Measurements from ENCODE around the gene RHAG.
"Not testable (repeated sequence)": the region's sequence is repeated elsewhere in the genome, so short reads cannot be mapped to it uniquely, and the experiment has no call there.

RHAG gene

DNA sequence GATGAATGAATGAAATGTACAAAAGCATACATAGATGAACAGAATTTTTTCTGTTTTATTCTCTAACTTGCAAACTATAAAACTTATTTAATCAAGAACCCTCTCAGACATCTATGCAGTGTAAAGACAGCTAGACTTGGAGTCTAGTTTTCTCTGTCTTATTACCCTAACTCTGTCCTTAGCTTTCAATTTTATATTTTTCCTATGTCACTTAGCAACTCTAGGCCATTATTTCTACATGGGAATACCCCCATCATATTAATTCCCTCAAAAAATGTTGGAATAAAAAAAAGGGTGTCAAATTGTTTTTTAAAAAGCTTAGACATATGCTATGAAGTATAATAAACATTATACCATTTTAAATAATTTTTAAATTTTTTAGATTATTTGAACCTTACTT is 1.2 kb downstream of the RHAG start:
- no peak for DNase-seq

DNA sequence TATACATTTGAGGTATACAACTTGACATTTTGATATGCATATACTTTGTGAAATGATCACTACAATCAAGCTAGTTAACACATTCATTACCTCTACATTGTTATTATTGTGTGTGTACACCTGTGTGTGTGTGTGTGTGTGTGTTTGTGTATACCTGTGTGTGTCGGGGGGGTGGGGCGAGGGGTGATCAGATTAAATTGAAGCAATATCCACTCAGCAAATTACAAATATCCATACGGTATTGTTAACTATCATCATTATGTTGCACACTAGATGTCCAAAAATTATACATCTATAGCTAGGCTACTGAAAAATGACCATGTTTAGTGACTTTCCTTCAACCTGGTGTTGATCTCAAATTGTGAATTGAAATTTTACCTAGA is 1.8 kb downstream of the RHAG start:
- no peak for DNase-seq

DNA sequence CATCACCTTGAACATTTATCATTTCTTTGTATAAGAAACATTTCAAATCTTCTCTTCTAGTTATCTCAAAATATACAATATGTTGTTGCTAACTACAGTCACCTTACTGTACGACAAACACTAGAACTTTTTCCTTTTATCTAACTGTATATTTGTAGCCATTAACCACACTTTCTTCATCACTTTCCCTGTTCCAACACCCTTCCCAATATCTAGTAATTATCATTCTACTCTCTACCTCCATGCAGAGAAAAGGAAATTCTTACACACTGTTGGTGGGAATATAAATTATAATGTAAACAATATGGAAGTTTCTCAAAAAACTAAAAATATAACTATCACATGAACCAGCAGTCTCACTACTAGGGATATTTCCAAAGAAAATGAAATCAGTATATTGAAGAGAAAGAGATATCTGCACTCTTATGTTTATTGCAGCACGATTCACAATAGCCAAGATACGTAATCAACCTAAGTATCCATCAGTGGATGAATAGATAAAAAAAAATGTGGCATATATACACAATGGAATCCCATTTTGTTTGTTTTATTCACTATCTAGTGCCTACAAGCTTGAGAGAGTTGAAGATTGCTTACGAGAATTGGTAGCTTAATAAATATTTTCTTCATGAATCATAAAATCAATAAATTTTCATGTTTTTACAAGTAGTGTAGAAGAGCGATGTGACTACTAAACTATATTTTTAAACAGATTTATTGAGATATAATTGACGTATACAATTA is 2.4 kb downstream of the RHAG start:
- no peak for DNase-seq

DNA sequence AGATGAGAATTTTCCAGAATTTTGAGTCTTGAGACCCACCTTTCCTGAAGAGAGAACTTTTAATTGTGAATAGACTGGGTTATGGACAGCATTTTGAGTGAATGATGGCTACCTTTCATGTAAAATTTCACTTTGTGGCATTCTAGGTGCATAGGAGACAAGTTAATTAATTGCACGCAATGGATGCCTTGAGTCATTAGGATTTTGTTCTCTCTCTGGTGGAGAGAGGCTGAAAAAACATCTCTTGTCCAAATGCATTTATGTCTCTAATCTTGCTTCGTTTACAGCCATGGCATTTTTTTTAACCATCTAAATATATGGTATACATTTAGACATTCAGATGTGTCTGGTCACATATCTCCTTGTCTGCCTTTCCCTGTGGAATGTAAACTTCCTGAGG is 3.1 kb downstream of the RHAG start:
- no peak for DNase-seq

DNA sequence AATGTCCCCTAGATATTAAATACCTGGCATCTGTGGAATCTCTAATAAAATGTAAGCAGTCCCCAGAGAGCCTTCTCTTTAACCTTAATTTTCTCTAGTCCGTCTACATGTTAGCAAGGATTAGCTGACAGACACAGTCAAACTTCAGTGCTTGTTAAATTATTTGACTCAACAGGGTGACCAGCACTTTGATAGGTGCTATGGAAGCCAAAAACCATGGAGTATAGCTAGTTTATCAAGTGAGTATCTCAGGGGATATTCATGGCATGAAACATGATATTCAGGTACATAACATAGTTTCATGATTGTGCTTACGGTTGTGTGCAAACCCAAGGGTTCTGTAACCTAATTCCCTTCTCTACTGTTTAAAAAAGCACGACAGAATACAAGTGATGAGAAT is 3.9 kb downstream of the RHAG start:
- DNase-seq = no peak

DNA sequence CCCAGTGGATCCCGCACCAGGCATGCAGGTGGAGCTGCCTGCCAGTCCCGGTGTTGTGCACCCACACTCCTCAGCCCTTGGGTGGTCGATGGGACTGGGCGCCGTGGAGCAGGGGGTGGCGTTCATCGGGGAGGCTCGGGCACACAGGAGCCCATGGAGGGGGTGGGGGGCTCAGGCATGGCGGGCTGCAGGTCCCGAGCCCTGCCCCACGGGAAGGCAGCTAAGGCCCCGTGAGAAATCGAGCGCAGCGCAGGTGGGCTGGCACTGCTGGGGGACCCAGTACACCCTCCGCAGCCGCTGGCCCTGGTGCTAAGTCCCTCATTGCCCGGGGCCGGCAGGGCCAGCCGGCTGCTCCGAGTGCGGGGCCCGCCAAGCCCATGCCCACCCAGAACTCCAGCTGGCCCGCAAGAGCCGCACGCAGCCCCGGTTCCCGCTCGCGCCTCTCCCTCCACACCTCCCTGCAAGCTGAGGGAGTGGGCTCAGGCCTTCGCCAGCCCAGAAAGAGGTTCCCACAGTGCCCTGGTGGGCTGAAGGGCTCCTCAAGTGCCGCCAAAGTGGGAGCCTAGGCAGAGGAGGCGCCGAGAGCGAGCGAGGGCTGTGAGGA is 7.1 kb downstream of the RHAG start:
- not testable (repeated sequence) for DNase-seq

DNA sequence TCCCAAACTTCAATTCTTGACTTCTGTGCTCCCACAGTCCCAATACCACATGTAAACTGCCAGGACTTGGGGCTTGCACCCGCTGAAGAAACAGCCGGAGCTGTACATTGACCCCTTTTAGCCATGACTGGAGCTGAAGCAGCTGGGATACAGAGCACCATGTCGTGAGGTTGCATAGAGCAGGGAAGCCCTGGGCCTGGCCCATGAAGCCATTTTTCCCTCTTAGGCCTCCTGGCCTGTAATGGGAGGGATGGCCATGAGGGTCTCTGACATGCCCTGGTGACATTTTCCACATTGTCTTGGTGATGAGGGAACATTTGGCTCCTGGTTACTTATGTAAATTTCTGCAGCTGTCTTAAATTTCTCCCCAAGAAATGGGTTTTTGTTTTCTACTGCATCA is 9.8 kb downstream of the RHAG start:
- DNase-seq = no peak

DNA sequence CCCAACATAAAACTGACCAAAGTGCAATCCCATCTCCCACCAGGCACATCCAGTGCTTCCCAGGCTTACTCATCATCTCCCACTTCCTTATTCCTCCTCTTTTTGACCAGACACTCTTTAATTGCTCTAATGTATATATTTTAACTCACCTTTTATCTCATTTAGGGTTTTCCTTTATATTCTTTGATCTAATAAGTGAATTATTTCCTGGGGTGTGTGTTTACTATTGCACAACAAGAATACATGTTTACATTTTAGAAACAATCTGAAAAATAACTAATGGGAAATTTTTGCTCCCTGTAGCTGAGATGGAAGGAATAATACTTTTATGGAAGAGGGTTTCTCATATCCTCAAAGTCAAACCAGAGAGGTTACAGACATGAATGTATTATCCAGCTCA is 18.4 kb downstream of the RHAG start:
- no peak for DNase-seq

DNA sequence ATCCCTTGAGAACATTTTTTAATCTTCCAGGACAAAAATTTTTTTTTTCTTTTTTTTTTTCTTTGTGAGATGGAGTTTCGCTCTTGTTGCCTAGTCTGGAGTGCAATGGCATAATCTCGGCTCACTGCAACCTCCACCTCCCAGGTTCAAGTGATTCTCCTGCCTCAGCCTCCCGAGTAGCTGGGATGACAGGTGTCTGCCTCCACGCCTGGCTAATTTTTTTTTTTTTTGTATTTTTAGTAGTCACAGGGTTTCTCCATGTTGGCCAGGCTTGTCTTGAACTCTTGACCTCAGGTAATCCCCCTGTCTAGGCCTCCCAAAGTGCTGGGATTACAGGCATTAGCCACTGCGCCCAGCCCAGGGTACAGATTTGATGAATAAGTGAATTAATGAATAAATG is 22.5 kb downstream of the RHAG start:
- DNase-seq = not testable (repeated sequence)

DNA sequence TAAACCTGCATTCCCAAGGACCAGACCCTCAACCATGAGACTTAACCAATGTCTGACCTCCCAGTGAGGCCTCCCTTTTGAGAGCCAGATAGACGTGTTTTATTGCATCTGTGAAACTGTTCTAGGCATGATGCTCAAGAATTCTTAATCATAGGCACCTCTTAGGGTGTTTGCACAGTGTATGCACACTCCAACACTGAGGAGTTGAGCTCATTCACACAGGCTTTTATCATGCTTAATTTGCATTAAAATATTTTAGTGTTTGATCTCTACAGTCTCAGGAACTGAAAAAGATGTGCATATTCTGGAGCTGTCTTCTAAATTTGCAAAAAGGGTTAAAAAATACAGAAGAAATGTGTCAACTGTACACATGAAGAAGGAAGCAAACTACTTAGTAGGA is 27.4 kb downstream of the RHAG start:
- DNase-seq = no peak

DNA sequence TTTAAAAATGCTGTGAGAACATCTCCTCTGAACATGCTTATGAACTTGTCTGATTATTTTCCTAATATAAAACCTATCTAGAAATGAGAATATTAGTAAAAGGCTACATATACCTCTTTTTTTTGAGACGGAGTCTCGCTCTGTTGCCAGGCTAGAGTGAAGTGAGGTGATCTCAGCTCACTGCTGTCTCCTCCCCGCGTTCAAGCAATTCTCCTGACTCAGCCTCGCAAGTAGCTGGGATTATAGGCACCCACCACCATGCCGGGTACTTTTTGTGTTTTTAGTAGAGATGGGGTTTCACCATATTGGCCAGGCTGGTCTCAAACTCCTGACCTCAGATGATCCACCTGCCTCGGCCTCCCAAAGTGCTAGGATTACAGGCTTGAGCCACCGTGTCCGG is 28.4 kb downstream of the RHAG start:
- DNase-seq = not testable (repeated sequence)

DNA sequence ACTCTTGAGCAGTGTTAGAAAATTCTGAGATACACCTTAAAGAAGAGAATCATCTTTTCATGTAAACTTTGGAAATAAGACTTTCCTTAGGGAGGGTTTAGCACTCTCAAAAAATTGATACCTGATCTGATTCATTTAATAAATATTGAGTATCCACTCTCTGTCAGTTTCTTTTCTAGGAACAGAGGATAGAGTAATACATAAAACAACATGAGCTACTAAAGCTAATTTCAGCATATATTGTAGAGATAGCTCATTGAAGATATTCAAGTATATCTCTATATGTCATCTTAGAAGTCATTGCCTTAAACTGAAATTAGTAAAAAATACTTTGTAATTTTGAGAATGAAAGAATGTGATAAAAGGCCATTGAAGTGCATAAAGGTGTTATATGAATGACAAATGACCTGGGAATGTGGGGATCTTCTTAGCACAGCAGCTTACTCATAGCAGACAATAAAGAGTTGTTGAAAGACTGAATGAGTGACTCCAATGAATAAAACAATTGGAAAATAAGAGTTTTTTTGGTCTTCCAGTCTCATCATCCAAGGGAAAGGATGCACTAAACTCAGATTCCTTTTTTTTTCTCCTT is 29.2 kb downstream of the RHAG start:
- DNase-seq = no peak

DNA sequence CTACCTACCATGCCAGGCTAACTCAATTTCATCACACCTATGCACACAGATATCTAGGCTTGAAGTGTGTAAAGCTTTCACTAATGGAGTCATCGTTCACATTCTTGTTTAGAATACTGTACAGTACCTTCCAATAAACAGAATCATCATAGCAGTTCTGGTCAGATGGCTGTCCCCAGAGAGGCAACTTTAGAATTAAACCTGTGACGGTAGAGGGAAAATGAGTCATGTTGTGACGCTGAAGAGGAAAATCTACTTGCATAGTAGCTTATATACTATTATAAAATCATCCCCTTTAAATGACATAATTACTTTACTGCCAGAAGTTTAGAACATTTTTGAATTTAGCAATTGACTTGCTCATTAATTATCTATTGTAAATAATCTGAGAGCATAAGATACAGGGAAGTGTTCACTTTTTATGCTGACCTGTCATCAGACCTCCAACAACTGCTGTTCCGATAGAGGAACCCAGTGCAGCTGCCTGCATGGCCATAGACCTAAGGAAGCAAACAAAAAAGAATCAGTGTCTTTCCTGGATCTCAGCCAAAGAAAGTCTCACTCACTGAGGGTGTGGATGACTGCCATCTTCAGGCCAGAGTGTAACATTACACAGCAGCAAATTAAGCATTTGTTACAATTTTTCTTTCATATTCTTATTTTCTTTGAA is 29.8 kb downstream of the RHAG start:
- DNase-seq = no peak

DNA sequence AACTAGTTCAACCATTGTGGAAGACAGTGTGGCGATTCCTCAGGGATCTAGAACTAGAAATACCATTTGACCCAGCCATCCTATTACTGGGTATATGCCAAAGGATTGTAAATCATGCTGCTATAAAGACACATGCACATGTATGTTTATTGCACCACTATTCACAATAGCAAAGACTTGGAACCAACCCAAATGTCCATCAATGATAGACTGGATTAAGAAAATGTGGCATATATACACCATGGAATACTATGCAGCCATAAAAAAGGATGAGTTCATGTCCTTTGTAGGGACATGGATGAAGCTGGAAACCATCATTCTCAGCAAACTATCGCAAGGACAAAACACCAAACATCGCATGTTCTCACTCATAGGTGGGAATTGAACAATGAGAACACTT is 32.6 kb downstream of the RHAG start:
- DNase-seq = not testable (repeated sequence)

DNA sequence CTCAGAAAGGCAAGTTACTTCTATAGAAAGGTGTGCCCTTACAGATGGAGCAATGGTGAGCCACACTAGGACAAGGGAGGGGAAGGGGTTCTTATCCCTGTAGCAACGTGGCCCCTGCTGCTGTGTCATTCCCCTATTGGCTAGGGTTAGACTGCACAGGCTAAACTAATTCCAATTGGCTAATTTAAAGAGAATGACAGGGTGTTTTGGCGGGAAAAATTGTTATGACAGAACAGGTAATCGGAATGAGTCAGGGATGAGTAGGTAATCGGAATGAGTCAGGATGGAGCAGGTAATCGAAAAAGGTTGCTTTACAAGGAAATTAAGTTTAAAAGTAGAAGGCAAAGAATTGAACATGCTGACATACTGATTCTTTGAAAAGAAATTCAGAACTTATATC is 49.4 kb downstream of the RHAG start:
- not testable (repeated sequence) for DNase-seq

DNA sequence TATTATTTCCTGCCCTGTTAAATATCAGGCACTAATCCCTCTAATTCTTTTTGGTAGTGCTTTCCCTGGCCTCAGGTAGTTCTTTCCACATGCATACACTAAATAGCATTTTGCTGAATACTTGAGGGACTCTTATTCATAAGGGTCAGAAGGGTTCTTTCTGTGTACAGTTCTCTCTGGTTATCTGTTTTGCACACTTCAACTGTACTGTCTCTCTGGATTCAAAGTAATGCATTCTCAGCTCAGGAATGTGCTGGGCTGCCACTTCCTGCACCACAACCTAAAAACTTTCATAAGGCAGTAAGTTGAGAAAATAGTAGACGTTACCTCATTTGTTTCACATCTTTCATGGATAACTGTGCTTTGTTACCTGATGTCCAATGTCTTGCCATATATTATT is 54.1 kb downstream of the RHAG start:
- no peak for DNase-seq

DNA sequence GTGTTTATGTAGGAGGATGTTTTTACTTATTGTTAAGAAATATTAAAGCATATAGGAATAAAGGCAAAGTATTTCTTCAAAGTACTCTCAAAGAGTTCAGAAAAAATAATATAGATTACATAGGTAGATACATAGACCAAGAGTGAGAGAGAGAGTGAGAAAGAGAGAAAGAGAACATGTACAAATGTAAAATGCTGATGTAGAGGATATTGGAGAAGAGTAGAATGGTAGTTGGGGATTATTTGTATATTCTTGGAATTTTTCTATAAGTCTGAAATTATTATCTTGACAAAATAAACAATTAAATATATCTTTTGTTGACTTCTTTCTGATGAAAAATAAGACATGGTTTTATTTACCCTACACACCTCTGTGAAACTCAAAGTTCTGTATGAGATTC is 57.0 kb downstream of the RHAG start:
- DNase-seq = no peak

DNA sequence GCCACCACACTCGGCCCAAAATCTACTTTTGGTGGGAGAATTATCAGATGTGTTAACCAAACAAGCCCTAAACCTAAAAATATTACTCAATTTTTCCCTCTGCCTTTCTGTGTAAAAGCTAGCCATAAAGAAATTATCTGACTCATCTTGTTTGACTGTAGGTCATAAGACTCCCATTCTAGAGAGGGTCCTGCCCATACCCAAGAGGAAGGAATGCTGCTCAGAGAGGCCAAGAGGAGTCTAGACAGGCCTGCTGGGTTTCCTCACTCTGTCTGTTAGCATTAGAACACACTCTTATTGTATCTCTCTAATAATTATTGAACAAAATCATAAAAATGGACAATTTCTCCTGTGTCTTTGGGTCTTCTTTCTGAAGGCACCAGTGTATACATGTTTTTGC is 60.0 kb downstream of the RHAG start:
- DNase-seq = no peak

DNA sequence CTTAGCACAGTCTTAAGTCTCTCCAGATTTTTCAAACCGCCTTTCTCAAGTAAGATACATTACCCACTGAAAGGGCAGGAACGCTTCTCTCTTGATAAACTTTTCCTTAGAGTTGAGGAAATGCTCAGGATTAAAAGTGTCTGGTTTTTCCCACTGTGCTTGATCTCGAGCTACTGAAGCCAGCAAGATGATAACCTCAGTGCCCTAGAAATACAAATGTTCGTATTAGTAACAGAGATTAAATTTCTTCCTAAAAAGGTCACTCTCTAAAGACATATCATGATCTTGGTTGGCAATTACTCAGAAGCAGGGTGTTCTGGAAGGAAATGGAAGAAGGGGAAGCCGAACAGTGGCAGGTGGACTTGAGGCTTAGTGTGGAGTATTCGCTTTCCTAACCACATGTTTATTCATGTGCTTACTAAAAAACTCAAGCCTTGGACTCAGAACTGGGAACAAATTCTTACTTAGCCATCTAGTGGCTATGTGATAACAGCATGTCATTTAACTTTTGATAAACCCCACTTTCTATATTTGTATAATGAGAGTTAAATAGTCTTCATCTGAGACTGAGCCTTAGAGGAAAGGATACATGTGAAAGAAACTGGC is 66.1 kb downstream of the RHAG start:
- DNase-seq = no peak

DNA sequence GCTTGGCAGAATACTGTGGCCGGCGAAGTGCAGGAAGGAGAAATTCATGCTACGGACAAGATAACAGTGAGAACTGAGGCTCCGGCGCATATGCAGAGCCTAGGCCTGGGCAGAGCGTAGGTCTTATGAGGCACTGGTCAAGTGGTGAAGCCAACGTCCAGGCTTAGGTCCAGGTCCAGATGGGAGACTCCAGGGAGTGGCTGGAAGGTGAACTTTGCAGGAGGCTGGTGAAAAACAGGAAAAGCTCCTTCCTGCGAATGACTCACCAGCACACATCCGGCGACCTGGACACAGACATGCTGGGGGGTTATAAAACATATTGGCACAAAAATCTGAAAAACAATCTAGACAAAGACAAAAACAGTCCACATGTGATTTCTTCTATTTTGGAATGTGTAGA is 70.8 kb downstream of the RHAG start:
- no peak for DNase-seq

DNA sequence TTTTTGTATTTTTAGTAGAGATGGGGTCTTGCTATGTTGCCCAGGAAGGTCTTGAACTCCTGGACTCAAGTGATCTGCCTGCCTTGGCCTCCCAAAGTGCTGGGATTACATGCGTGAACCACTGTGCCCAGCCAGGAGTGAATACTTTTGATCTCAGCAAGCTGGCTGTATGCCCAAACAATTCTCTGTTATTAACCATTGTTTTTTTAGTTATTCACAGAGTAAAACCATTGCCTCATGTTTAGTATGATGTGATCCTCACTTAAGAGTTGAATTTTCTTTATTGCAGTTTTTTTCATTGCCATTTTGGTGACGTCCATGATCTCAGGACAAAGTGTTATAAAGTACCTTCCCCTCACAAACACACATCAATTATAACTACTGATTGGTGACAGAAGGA is 71.4 kb downstream of the RHAG start:
- no peak for DNase-seq

DNA sequence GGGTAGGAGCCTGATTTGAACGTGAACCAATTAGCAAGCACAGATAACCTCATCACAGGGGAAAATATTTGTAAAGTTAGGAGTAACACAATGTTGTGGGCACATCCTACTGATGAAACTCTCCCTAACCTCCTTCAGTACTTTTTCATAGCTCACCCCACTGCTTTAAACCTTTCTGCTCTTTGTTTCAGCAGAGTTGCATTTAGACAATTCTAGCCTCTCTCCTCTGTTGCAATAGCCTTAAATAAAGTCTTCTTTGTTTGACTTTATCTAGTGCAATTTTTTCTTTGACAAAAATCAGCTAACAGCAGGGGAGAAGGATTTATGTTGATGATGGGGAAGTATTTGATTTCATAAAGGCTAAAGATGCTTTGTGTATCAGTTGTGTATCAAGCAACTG is 72.1 kb downstream of the RHAG start:
- no peak for DNase-seq

DNA sequence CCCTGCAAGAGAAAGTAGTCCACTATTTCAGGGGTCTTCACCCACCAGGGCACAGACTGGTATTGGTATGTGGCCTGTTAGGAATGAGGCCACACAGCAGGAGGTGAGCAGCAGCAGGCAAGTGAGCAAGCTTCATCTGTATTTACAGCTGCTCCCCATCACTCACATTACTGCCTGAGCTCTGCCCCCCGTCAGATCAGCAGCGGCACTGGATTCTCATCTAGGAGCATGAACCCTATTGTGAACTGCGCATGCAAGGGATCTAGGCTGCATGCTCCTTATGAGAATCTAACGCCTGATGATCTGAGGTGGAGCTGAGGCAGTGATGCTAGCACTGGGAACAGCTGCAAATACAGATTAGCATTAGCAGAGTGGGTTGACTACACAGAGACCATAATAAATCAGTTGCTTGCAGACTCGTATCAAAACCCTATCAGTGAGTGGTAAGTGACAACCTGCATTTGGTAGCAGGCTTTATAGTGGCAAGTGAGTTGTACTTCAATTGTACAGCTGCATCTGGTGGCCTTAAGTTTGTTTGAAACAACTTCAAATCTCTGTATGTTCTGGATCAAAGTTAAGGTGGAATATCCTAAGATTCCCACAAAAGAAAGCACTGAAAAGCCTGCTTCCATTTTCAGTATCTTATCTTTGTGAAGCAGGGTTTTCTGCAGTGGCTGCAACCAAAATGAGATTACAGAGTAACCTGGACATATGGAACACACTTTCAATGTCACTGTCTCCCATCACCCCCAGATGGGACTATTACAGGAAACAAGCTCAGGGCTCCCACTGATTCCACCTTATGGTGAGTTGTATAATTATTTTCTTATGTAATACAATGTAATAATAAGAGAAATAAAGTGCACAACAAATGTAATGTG is 73.4 kb downstream of the RHAG start:
- DNase-seq = no peak
